H1 (cell line): Measurements from ENCODE around the gene PREB. TPM values are rescaled to one million over a fixed set of nuclear protein-coding genes. Genes with fewer than 3 reads are reported as not detected.

Experiments
- CTCF ChIA-PET: fragments of 300-600 bp; sonication (Branson Sonifier 250); formaldehyde crosslinking; loops from one replicate; lab custom pipeline; 2021; ENCODE audit not compliant: partially characterized antibody; lab: Charles Lee
- POLR2A ChIA-PET: fragments of 300-600 bp; sonication (Branson Sonifier 250); formaldehyde crosslinking; loops from one replicate; lab custom pipeline; 2021; ENCODE audit warnings: inconsistent platforms; ENCODE audit not compliant: partially characterized antibody; lab: Charles Lee
- DNase-seq, 2 experiments: peaks; one replicate each; pipeline versions ENCODE4 v3.0.0 to v3.0.0-alpha.2; 2010 to 2022; ENCODE audit warnings: low spot score in 2 of 2, low read depth in 1 of 2, mixed read lengths in 1 of 2
- FAIRE-seq: peaks from 2 replicates; lab custom pipeline; 2011; peaks lifted over from hg19 to GRCh38; lab: Jason Lieb, UNC
- H2AFZ ChIP-seq: 2 replicates; pipeline ENCODE4 v1.8.1; 2012; ENCODE audit warnings: low read length, inconsistent platforms
- H2AK5ac ChIP-seq: 2 replicates; pipeline ENCODE4 v1.6.1; 2013; ENCODE audit warnings: low read depth, low read length
- H2BK120ac ChIP-seq: replicated peaks from 2 replicates; pipeline ENCODE3; 2013; ENCODE audit warnings: low read depth, low read length, inconsistent platforms
- H2BK12ac ChIP-seq: 2 replicates; pipeline ENCODE4 v1.6.1; 2013; ENCODE audit warnings: low read depth, low read length
- H2BK15ac ChIP-seq: 2 replicates; pipeline ENCODE4 v1.6.1; 2013; ENCODE audit warnings: low read length
- H2BK20ac ChIP-seq: 2 replicates; pipeline ENCODE4 v1.6.1; 2013; ENCODE audit warnings: low read length
- H2BK5ac ChIP-seq: 2 replicates; pipeline ENCODE4 v1.6.1; 2013; ENCODE audit warnings: low read depth, low read length
- H3K14ac ChIP-seq: 2 replicates; pipeline ENCODE4 v1.6.1; 2013; ENCODE audit warnings: inconsistent platforms; ENCODE audit not compliant: insufficient read length
- H3K18ac ChIP-seq: 2 replicates; pipeline ENCODE4 v1.6.1; 2013; ENCODE audit warnings: low read length; ENCODE audit errors: extremely low read depth
- H3K23ac ChIP-seq: 2 replicates; pipeline ENCODE4 v1.6.1; 2013; ENCODE audit warnings: inconsistent platforms; ENCODE audit not compliant: insufficient read length
- H3K23me2 ChIP-seq: 2 replicates; pipeline ENCODE4 v1.6.1; 2013; ENCODE audit warnings: low read depth, low read length
- H3K27ac ChIP-seq: 2 replicates; pipeline ENCODE4 v1.6.1; 2011; ENCODE audit warnings: low read depth, low read length, inconsistent platforms
- H3K27me3 ChIP-seq, 4 experiments: replicated peaks in 1 of 4; 1 replicate in 1 of 4; 2 replicates in 3 of 4; pipeline versions ENCODE4 v1.6.1 to v1.8.1; 2011 to 2013; ENCODE audit warnings: low read length in 3 of 4, mild to moderate bottlenecking in 3 of 4, inconsistent platforms in 2 of 4, mixed read lengths in 2 of 4, moderate library complexity in 1 of 4; ENCODE audit not compliant: control insufficient read depth in 3 of 4, insufficient read depth in 3 of 4; ENCODE audit errors: extremely low read depth in 1 of 4
- H3K36me3 ChIP-seq, 4 experiments: 2 replicates each; pipeline versions ENCODE4 v1.6.1 to v1.8.1; 2011 to 2013; ENCODE audit warnings: mild to moderate bottlenecking in 4 of 4, low read length in 3 of 4, moderate library complexity in 2 of 4, control low read depth in 1 of 4, inconsistent platforms in 1 of 4; ENCODE audit not compliant: insufficient read depth in 4 of 4, control insufficient read depth in 2 of 4
- H3K4ac ChIP-seq: replicated peaks from 2 replicates; pipeline ENCODE3; 2013; ENCODE audit warnings: low read length, low read depth, mixed read lengths, inconsistent platforms; ENCODE audit not compliant: insufficient read length
- H3K4me1 ChIP-seq, 4 experiments: replicated peaks in 1 of 4; 1 replicate in 1 of 4; 2 replicates in 3 of 4; pipeline versions ENCODE4 v1.6.1 to v1.8.1; 2011 to 2013; ENCODE audit warnings: low read length in 3 of 4, inconsistent platforms in 2 of 4, mixed read lengths in 1 of 4; ENCODE audit not compliant: insufficient read depth in 4 of 4, control insufficient read depth in 3 of 4
- H3K4me2 ChIP-seq, 2 experiments: 2 replicates each; pipeline versions ENCODE4 v1.6.1 to v1.8.1; 2011 to 2013; ENCODE audit warnings: low read depth in 2 of 2, low read length in 2 of 2, control low read depth in 1 of 2, inconsistent platforms in 1 of 2, mild to moderate bottlenecking in 1 of 2; ENCODE audit not compliant: insufficient read depth in 1 of 2
- H3K4me3 ChIP-seq, 4 experiments: fragments of 200-600, 300-600 bp in 1 of 4; sonication (generic), shearing (Covaris generic), sonication (Bioruptor Twin) in 1 of 4; 2 replicates each; pipeline versions ENCODE4 v1.5.1 to v1.8.1; 2011 to 2016; ENCODE audit warnings: low read length in 4 of 4, low read depth in 3 of 4, control low read depth in 2 of 4, inconsistent platforms in 2 of 4, mild to moderate bottlenecking in 2 of 4, mixed read lengths in 1 of 4, moderate library complexity in 1 of 4; ENCODE audit not compliant: insufficient read depth in 2 of 4; ENCODE audit errors: extremely low read depth in 1 of 4
- H3K56ac ChIP-seq: replicated peaks from 2 replicates; pipeline ENCODE3; 2013; ENCODE audit warnings: low read depth, mild to moderate bottlenecking, mixed read lengths, low read length, inconsistent platforms; ENCODE audit not compliant: insufficient read length
- H3K79me1 ChIP-seq: 2 replicates; pipeline ENCODE4 v1.6.1; 2013; ENCODE audit warnings: low read depth, low read length, control low read depth
- H3K79me2 ChIP-seq, 2 experiments: 2 replicates each; pipeline versions ENCODE4 v1.6.1 to v1.8.1; 2012 to 2013; ENCODE audit warnings: low read length in 2 of 2, mild to moderate bottlenecking in 2 of 2, inconsistent platforms in 1 of 2; ENCODE audit not compliant: insufficient read depth in 2 of 2, control insufficient read depth in 1 of 2
- H3K9ac ChIP-seq, 4 experiments: replicated peaks in 1 of 4; 1 replicate in 1 of 4; 2 replicates in 3 of 4; pipeline versions ENCODE4 v1.6.1 to v1.8.1; 2011 to 2013; ENCODE audit warnings: low read depth in 3 of 4, low read length in 3 of 4, control low read depth in 2 of 4, mild to moderate bottlenecking in 2 of 4, moderate library complexity in 2 of 4, inconsistent platforms in 1 of 4; ENCODE audit errors: extremely low read depth in 1 of 4
- H3K9me3 ChIP-seq, 2 experiments: 2 replicates each; pipeline versions ENCODE4 v1.6.1 to v1.8.1; 2012 to 2013; ENCODE audit warnings: mild to moderate bottlenecking in 2 of 2, moderate library complexity in 2 of 2, control low read depth in 1 of 2, inconsistent platforms in 1 of 2, low read depth in 1 of 2, low read length in 1 of 2, mixed read lengths in 1 of 2; ENCODE audit not compliant: insufficient read depth in 2 of 2
- H4K20me1 ChIP-seq, 2 experiments: replicated peaks in 1 of 2; 2 replicates each; pipeline versions ENCODE3 to v1.8.1; 2011 to 2013; ENCODE audit warnings: inconsistent platforms in 2 of 2, low read length in 2 of 2, mild to moderate bottlenecking in 1 of 2; ENCODE audit not compliant: insufficient read depth in 2 of 2, control insufficient read depth in 1 of 2
- H4K5ac ChIP-seq: 2 replicates; pipeline ENCODE4 v1.6.1; 2013; ENCODE audit warnings: low read length, low read depth, mixed read lengths, inconsistent platforms; ENCODE audit not compliant: insufficient read length
- H4K8ac ChIP-seq: 2 replicates; pipeline ENCODE4 v1.8.0; 2013; ENCODE audit warnings: mild to moderate bottlenecking, moderate library complexity, low read length, inconsistent platforms; ENCODE audit not compliant: insufficient read depth; ENCODE audit errors: extremely low read depth
- H4K91ac ChIP-seq: replicated peaks from 2 replicates; pipeline ENCODE3; 2013; ENCODE audit warnings: low read length, mixed read lengths, inconsistent platforms; ENCODE audit not compliant: insufficient read length
- ASH2L ChIP-seq: fragments of 200-600, 300-600 bp; sonication (generic); IDR thresholded peaks from one replicate; pipeline ENCODE4 v1.7.1; 2017; ENCODE audit warnings: low read length
- FOSL1 ChIP-seq: IDR thresholded peaks from 2 replicates; pipeline ENCODE4 v1.6.1; 2011; ENCODE audit warnings: mild to moderate bottlenecking, low read depth, low read length, moderate library complexity; ENCODE audit not compliant: insufficient read depth
- HDAC6 ChIP-seq: IDR thresholded peaks from one replicate; pipeline ENCODE4 v1.7.1; 2012; ENCODE audit warnings: low read depth, mild to moderate bottlenecking, inconsistent platforms, low read length, moderate library complexity
- KDM4A ChIP-seq: IDR thresholded peaks from one replicate; pipeline ENCODE4 v1.7.1; 2012; ENCODE audit warnings: low read depth, mild to moderate bottlenecking, moderate library complexity, low read length, inconsistent platforms; ENCODE audit not compliant: severe bottlenecking
- POLR2A ChIP-seq, 2 experiments: IDR thresholded peaks; 1 replicate in 1 of 2; 2 replicates in 1 of 2; pipeline ENCODE4 v1.6.1; 2011; ENCODE audit warnings: low read depth in 2 of 2, low read length in 2 of 2, mild to moderate bottlenecking in 2 of 2; ENCODE audit errors: control extremely low read depth in 1 of 2
- POU5F1 ChIP-seq: IDR thresholded peaks from 2 replicates; pipeline ENCODE4 v1.6.1; 2011; ENCODE audit warnings: low read depth, mild to moderate bottlenecking, low read length, moderate library complexity
- TCF12 ChIP-seq: IDR thresholded peaks from 2 replicates; pipeline ENCODE4 v1.6.1; 2011; ENCODE audit warnings: low read depth, mild to moderate bottlenecking, low read length
- TEAD4 ChIP-seq: IDR thresholded peaks from 2 replicates; pipeline ENCODE4 v1.6.1; 2012; ENCODE audit warnings: low read depth, low read length, inconsistent platforms, mixed read lengths
- YY1 ChIP-seq: IDR thresholded peaks from 2 replicates; pipeline ENCODE4 v1.6.1; 2011; ENCODE audit warnings: low read depth, mild to moderate bottlenecking, low read length
- WGBS, 2 experiments: shearing (Covaris generic) in 1 of 2; methylation state at CpG; one replicate each; pipeline versions ENCODE4 v1.1.6 to v1.1.7; 2013 to 2015; ENCODE audit warnings: low lambda C conversion rate in 2 of 2, mixed read lengths in 2 of 2, inconsistent platforms in 1 of 2, low coverage in 1 of 2, missing lambda C conversion rate in 1 of 2; ENCODE audit not compliant: insufficient replicate concordance in 2 of 2, insufficient coverage in 1 of 2, insufficient read length in 1 of 2; ENCODE audit errors: extremely low coverage in 1 of 2, missing lambda C conversion rate in 1 of 2; 5-methylcytosine and 5-hydroxymethylcytosine counted together
- polyA plus RNA-seq, 7 experiments: library from polyadenylated mRNA; depleted of rRNA in 3 of 7; stranded (reverse) in 5 of 7; unstranded in 2 of 7; fragments of >200 nt in 5 of 7; fragments of 200-250 nt in 2 of 7; gene quantifications; 1 replicate in 5 of 7; 2 replicates in 1 of 7; 4 replicates in 1 of 7; pipeline versions ENCODE4 v1.2.1 to v1.2.3, GENCODE V29; 2011 to 2013; ENCODE audit warnings: missing spikeins in 2 of 7, mixed read lengths in 2 of 7
- total RNA-seq: library from RNA; stranded (reverse); fragmentation: NEBNext Ultra II Directional; extraction: Animal tissue kit (Norgen Biotek cat#: 25700); gene quantifications from 2 replicates; pipeline ENCODE4 v1.2.1, GENCODE V29; 2021

PREB gene
- total and polyA plus RNA-seq, 2 of the 8 experiments (the other 6 are each of a cell fraction or from before 2014, with no cell fraction given), result 54.1 to 72.2 TPM

DNA sequence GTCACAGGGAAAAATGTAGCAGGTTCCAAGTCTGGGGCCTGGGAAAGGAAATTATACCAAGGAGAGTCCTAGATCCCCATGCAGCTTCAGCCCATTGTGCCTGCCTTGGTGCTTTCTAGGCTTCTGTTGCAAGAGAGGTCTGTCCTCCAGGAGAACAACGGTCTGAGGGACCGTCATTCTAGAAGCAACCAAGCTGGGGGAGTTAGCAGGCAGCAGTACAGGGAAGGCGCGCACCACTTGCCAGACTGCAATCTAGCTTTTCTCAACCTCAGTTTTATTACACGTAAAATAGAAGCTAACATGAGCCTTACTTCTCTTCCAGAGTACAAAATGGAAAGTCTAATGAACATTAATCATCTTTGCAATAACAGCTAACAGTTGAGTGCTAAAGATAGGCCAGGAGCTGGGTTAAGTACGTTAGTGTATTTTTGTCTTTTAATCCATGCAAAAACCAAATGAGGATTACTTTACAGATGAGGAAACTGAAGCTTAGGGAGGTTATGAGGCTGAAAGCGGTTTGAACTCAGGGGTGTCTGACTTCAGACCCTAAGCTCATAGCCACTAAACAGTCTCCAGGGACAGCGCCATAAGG lies 16.3 kb upstream of the PREB start:
- 88% methylated on average over 8 of the region's 8 CpGs; no CpG with 5 or more reads in 1 of the 2 experiments for WGBS, 2 experiments
- POLR2A ChIA-PET, result interaction anchor here (1.4 to 1.5 kb wide), 3 partner anchors 12 to 98 kb away, joined by 3 to 4 read pairs (median 4); partner anchors contain the start of gene PRR30
- Histone ChIP-seq H4K5ac (no peak overlapping the region), H3K23me2 (no peaks in the 10 kb centered on the region), H2BK20ac (no peak overlapping the region), H4K8ac (no peak overlapping the region), H3K23ac (no peak overlapping the region)
- TF ChIP-seq YY1 (no peak), TCF12 (no peak), KDM4A (no peak), POU5F1 (no peak), ASH2L (no peak), HDAC6 (no peak), POLR2A (IDR thresholded peaks at IDR 0.05; ENCODE audit: control extremely low read depth in 1 of 2, low read depth in 2 of 2, low read length in 2 of 2) (no peak), FOSL1 (no peak), TEAD4 (no peak)
- TF ChIP-seq, all 59 proteins: peak for 0
- FAIRE-seq, result no peak
- Histone ChIP-seq H3K18ac (no peak overlapping the region), H2AFZ (no peak overlapping the region), H2BK120ac (no peak overlapping the region), H3K79me1 (no peaks in the 10 kb centered on the region), H2BK12ac (no peak overlapping the region), H4K20me1 (no peaks in the 10 kb centered on the region), H3K4ac (no peak overlapping the region), H3K4me3 (no peak overlapping the region), H3K79me2 (no peaks in the 10 kb centered on the region), H3K14ac (no peak overlapping the region), H3K4me1 (no peaks in the 10 kb centered on the region; a peak in 1 of 7 replicates), H3K56ac (no peak overlapping the region), H2BK5ac (no peak overlapping the region), H3K27ac (no peak overlapping the region), H2BK15ac (no peak overlapping the region), H3K36me3 (no peaks in the 10 kb centered on the region), H4K91ac (no peak overlapping the region), H3K27me3 (no peaks in the 10 kb centered on the region), H3K4me2 (no peak overlapping the region), H3K9ac (no peak overlapping the region), H2AK5ac (no peak overlapping the region), H3K9me3 (no peaks in the 10 kb centered on the region)
- CTCF ChIA-PET, result interaction anchor here (0.8 to 5.6 kb wide), 10 partner anchors 8 to 63 kb away, joined by 3 to 27 read pairs (median 4); no protein-coding TSS in a partner anchor
- no peak for DNase-seq
